OCI-LY3 (cell line): Measurements from ENCODE around the gene HDAC6.

Experiments
- CTCF ChIP-seq: fragments of 200-600, 300-600 bp; sonication (generic); IDR thresholded peaks from 2 replicates; pipeline ENCODE4 v1.5.1; 2014; ENCODE audit warnings: antibody characterized with exemption, low read length, low read depth
- EZH2phosphoT487 ChIP-seq: fragments of 200-600 bp; shearing (Covaris generic); IDR thresholded peaks from 2 replicates; pipeline ENCODE4 v1.6.1; 2018; ENCODE audit warnings: antibody characterized with exemption, mixed run types, low read depth

- TF ChIP-seq CTCF (no peak), EZH2phosphoT487 (no peak)
Measured at GRCh38 chrX:48794911-48795515, 6.9 kb upstream of the HDAC6 start.
